NCI-H1694 treated with DMSO at 0.1 percent for 48 hours (cell line): ENCODE measurements around the gene CUBN.

Source experiments
- DNase-seq: peaks from one replicate; lab custom pipeline; 2025; lab: John Stamatoyannopoulos, UW

The CUBN gene

GRCh38 chr10:16987976-16988610, 141.5 kb downstream of the CUBN start:
- DNase-seq = no peak

DNA sequence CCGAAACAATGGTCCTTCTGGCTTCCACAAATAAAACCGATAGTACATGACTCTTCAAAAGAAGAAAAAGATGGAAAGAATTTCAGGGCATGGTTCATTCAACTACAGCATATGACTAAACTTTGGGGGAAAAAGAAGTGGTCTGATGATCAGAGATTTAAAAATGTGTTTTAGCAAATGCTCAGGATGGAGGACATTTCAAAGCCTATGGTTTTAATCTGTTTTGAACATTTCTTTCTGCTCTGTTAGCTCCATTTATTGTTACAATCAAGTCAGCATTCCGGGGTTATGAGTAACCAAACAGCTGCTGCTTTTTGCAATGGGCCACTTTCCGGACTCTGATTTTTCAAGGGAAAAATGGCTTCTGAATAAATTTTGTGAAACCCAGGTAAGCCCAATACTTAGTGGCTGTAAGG, 142.4 kb downstream of the CUBN start:
- no peak for DNase-seq

DNA sequence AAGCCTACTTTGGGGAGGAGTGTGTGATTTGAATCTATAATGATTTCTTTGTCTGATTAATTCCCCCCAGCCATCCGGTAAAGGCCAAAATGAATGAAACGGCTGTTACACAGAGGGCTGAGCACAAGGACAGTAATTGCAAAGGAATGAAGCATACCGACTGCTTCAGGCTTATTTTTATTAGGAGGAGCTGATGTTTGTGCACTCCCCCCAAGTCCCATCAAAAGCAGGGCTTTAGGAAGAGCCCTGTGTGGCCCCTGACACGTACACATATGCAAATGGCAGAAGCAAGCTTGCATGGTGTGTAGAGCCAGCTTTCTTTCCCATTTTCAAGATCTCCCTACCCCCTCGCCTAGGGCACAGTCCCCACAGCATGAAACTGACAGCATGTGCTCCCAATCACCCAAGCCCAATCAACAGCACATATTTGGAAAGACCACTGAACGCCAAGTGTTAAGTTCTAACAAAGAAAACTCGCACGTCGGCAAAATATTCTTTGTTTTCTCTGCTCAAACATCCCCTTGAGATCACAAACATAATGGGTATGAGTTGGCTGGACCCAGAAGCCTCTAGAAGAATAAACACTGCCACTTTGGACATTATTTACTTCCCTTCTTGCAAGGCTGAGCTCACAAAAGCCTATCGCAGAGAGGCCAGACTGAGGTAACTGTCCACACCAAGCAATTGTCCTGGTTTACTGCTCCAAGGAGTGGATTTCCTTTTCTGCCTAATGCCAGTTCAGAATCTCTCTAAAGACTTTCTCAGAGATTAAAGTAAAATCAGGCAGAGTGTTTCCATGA, 143.0 kb downstream of the CUBN start:
- DNase-seq = no peak

GRCh38 chr10:16986082-16986405, 143.6 kb downstream of the CUBN start:
- no peak for DNase-seq

- no peak for DNase-seq
Observed at GRCh38 chr10:16984242-16984641, 145.4 kb downstream of the CUBN start.

DNA sequence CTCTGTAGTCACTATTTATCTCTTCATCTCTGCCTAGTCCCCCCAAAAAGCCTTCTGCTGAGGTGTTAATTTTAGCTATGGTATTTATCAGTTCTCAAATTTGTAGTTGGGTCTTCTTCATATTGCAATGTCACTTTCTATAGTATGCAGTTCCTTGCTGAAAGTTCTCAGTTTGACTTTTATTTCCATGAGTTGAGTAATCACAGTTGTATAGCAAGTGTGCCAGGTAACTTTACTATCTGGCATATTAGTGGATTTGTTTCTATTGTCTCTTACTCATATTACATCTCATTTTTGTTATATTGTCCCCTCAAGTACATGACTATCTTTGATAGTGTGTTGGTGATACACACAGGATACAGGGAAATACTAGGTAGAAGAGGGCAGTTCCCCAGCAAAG, 152.8 kb downstream of the CUBN start:
- no peak for DNase-seq

GRCh38 chr10:16975188-16975587, 154.4 kb downstream of the CUBN start:
- no peak for DNase-seq

- DNase-seq = no peak
Observed at GRCh38 chr10:16968416-16969041, 161.1 kb downstream of the CUBN start.

- DNase-seq = no peak
Observed at GRCh38 chr10:16967866-16968415, 161.7 kb downstream of the CUBN start.

GRCh38 chr10:16966991-16967865, 162.4 kb downstream of the CUBN start:
- DNase-seq = no peak

GRCh38 chr10:16965740-16966447, 163.7 kb downstream of the CUBN start:
- no peak for DNase-seq

- DNase-seq = no peak
Observed at GRCh38 chr10:16965344-16965616, 164.3 kb downstream of the CUBN start.

GRCh38 chr10:16964576-16965343, 164.9 kb downstream of the CUBN start:
- no peak for DNase-seq

DNA sequence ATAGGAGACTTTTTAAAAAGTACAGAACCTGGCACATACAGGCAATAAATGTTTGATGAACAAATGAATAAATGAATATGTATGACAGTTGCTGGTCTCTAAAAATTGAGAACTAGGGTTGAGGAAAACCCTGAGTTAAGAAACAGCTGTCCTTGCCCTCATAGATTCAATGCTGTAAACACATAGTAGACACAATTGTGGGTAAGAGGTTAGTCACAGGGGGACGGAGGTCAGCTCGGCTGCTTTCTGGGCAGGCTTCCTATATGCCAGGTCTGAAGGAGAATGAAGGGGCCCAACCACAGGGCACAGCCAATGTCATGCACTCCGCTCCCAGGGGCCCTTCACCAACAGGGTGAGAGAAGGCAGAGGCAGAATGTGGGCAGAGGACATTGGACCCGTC, 169.1 kb downstream of the CUBN start:
- no peak for DNase-seq

GRCh38 chr10:16957038-16957437, 172.6 kb downstream of the CUBN start:
- no peak for DNase-seq

DNA sequence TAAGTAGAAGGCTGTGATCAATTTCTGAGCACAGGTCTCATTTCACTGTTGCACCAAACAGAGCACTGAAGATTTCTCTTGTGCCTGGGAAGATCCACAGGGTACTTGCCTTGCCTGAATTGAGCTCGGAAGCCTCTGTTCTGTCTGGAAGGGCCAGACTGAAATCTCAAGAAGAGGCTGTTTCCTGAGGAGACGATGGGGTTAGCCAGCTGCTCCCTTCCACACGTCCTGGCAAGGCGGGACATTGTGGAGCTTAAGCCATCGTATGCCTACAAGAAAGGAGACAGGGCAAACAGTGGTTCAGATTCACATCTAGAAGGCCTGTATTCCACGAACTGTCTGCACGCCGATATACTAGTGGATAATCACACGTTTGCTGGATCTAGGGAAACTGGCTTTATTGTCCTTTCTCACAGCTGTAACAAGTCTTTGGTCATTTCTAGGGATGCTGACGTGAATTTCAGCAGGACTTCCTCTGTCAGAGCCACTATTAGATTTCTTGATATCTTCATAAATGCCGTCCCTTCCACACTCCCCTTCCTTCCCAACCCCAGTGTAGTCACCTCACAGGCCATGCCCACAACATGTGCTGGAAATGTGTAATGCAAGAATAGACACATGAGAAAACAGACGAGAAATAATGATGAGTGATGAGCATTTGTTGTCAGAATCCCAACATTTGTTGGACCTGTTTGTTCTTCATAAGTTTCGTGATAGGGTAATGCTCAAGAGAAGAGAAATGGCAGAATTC, 175.2 kb downstream of the CUBN start:
- DNase-seq = no peak

- DNase-seq = no peak
Observed at GRCh38 chr10:16953270-16953669, 176.3 kb downstream of the CUBN start.

GRCh38 chr10:16952610-16953009, 177.0 kb downstream of the CUBN start:
- no peak for DNase-seq

GRCh38 chr10:16952080-16952479, 177.5 kb downstream of the CUBN start:
- DNase-seq = no peak
